ENCODE data around the gene SLX4IP.

- TF ChIP-seq POLR2A (IDR thresholded peaks at IDR 0.05; ENCODE audit: low read depth, low read length) (no peak), POLR2AphosphoS5 (IDR thresholded peaks at IDR 0.05; ENCODE audit: low read depth, low read length) (no peak), TAF1 (IDR thresholded peaks at IDR 0.05; ENCODE audit: borderline replicate concordance, low read depth, low read length) (no peak)
Measured at GRCh38 chr20:10672624-10673127, 237.6 kb downstream of the SLX4IP start.

Measured in GM12892 (cell line).